Hypothalamus (tissue), 51 donors: ENCODE data around the gene CDC123.
"Not testable (repeated sequence)": the region's sequence is repeated elsewhere in the genome, so short reads cannot be mapped to it uniquely, and the experiment has no call there.

Experiments used
- DNase-seq, 51 donors: peaks; one replicate each; lab custom pipeline; 2025; lab: John Stamatoyannopoulos, UW

The CDC123 gene

GRCh38 chr10:12234687-12235086 is 38.7 kb downstream of the CDC123 start:
- not testable (repeated sequence) for DNase-seq

GRCh38 chr10:12235116-12235694 is 39.2 kb downstream of the CDC123 start:
- no peak for DNase-seq

GRCh38 chr10:12235796-12236195 is 39.8 kb downstream of the CDC123 start:
- DNase-seq: no peak

- DNase-seq: no peak
Observed at GRCh38 chr10:12237265-12238220, 41.6 kb downstream of the CDC123 start.

- DNase-seq: no peak
Observed at GRCh38 chr10:12238821-12239220, 42.8 kb downstream of the CDC123 start.

GRCh38 chr10:12241810-12242529 is 46.0 kb downstream of the CDC123 start:
- no peak for DNase-seq

GRCh38 chr10:12243864-12244620 is 48.1 kb downstream of the CDC123 start:
- DNase-seq: no peak

- no peak for DNase-seq
Observed at GRCh38 chr10:12250181-12250580, 54.2 kb downstream of the CDC123 start.

- DNase-seq: not testable (repeated sequence)
Observed at GRCh38 chr10:12250702-12251101, 54.7 kb downstream of the CDC123 start.

GRCh38 chr10:12251581-12251980 is 55.6 kb downstream of the CDC123 start:
- no peak for DNase-seq

- no peak for DNase-seq
Observed at GRCh38 chr10:12252882-12253546, 57.0 kb downstream of the CDC123 start.

GRCh38 chr10:12255048-12255447 is 59.1 kb downstream of the CDC123 start:
- DNase-seq: no peak

- no peak for DNase-seq
Observed at GRCh38 chr10:12259988-12260387, 64.0 kb downstream of the CDC123 start.

- no peak for DNase-seq
Observed at GRCh38 chr10:12262278-12262981, 66.4 kb downstream of the CDC123 start.

- peak in 49 of 51 donors; percentile 11 to 84 (median 52) for DNase-seq
Observed at GRCh38 chr10:12264204-12264940, 68.4 kb downstream of the CDC123 start.

GRCh38 chr10:12269056-12269455 is 73.1 kb downstream of the CDC123 start:
- no peak for DNase-seq

GRCh38 chr10:12271210-12271540 is 75.2 kb downstream of the CDC123 start:
- DNase-seq: no peak

- not testable (repeated sequence) for DNase-seq
Observed at GRCh38 chr10:12277862-12278261, 81.9 kb downstream of the CDC123 start.

GRCh38 chr10:12279281-12279680 is 83.3 kb downstream of the CDC123 start:
- DNase-seq: no peak
